Suppressor macrophage (primary cell): ENCODE data around the gene DXO.
"Not testable (repeated sequence)": the region's sequence is repeated elsewhere in the genome, so short reads cannot be mapped to it uniquely, and the experiment has no call there.

Source experiments
- DNase-seq, 4 experiments: peaks; one replicate each; pipeline ENCODE4 v3.0.0-alpha.2; 2020 to 2022

Gene DXO

GRCh38 chr6:31956796-31957195 lies 15.1 kb downstream of the DXO start:
- no peak for DNase-seq

GRCh38 chr6:31954511-31954910 lies 17.4 kb downstream of the DXO start:
- no peak for DNase-seq

GRCh38 chr6:31952890-31953289 lies 19.0 kb downstream of the DXO start:
- no peak for DNase-seq

- peak; percentile 77 to 87 (median 80) for DNase-seq
Observed at GRCh38 chr6:31952140-31952805, 19.7 kb downstream of the DXO start.

- DNase-seq = no peak
Observed at GRCh38 chr6:31949926-31950548, 21.9 kb downstream of the DXO start.

GRCh38 chr6:31948753-31949413 lies 23.1 kb downstream of the DXO start:
- DNase-seq = peak in 2 of 4 experiments; percentile 15 to 21

GRCh38 chr6:31948306-31948705 lies 23.6 kb downstream of the DXO start:
- DNase-seq = no peak

- DNase-seq = no peak
Observed at GRCh38 chr6:31947864-31948263, 24.1 kb downstream of the DXO start.

- DNase-seq = no peak
Observed at GRCh38 chr6:31947070-31947675, 24.8 kb downstream of the DXO start.

- no peak for DNase-seq
Observed at GRCh38 chr6:31946370-31946885, 25.5 kb downstream of the DXO start.

GRCh38 chr6:31945507-31946369 lies 26.2 kb downstream of the DXO start, which contains the start of gene CFB:
Gene CFB, plus strand, starts transcription at chr6:31946095. Its CDS starts 127 bp downstream, at chr6:31946222.
- DNase-seq = peak; percentile 21 to 66 (median 47)

GRCh38 chr6:31945154-31945506 lies 26.8 kb downstream of the DXO start:
- DNase-seq = no peak

GRCh38 chr6:31943742-31944141 lies 28.2 kb downstream of the DXO start:
- DNase-seq = no peak

GRCh38 chr6:31940256-31940664 lies 31.7 kb downstream of the DXO start:
- no peak for DNase-seq

GRCh38 chr6:31935823-31936222 lies 36.1 kb downstream of the DXO start:
- DNase-seq = no peak

GRCh38 chr6:31935021-31935420 lies 36.9 kb downstream of the DXO start:
- peak in 3 of 4 experiments; percentile 16 to 52 (median 17) for DNase-seq

- no peak for DNase-seq
Observed at GRCh38 chr6:31933537-31933936, 38.4 kb downstream of the DXO start.

GRCh38 chr6:31932137-31932536 lies 39.8 kb downstream of the DXO start:
- not testable (repeated sequence) for DNase-seq

- DNase-seq = no peak
Observed at GRCh38 chr6:31930962-31931361, 41.0 kb downstream of the DXO start.

GRCh38 chr6:31928672-31928939 lies 43.3 kb downstream of the DXO start:
- DNase-seq = no peak

GRCh38 chr6:31927863-31928671 lies 43.9 kb downstream of the DXO start:
- DNase-seq = no peak
